HUES64 (cell line): ENCODE results near the gene TEKT2.

ENCODE experiments used
- H3K27ac ChIP-seq: 2 replicates; pipeline ENCODE4 v1.7.0; 2013; ENCODE audit warnings: low read depth, low read length, inconsistent platforms
- H3K27me3 ChIP-seq: 2 replicates; pipeline ENCODE4 v1.6.1; 2013; ENCODE audit warnings: mild to moderate bottlenecking, low read length; ENCODE audit not compliant: insufficient read depth
- H3K36me3 ChIP-seq: 2 replicates; pipeline ENCODE4 v1.6.1; 2013; ENCODE audit warnings: mild to moderate bottlenecking, low read length; ENCODE audit not compliant: insufficient read depth
- H3K4me1 ChIP-seq: 2 replicates; pipeline ENCODE4 v1.6.1; 2013; ENCODE audit warnings: mild to moderate bottlenecking, low read length, moderate library complexity; ENCODE audit not compliant: insufficient read depth
- H3K4me3 ChIP-seq: 2 replicates; pipeline ENCODE4 v1.5.1; 2013; ENCODE audit warnings: mild to moderate bottlenecking, low read length, moderate library complexity
- H3K9ac ChIP-seq: 2 replicates; pipeline ENCODE4 v1.6.1; 2013; ENCODE audit warnings: mild to moderate bottlenecking, low read depth, low read length
- H3K9me3 ChIP-seq: 2 replicates; pipeline ENCODE4 v1.6.1; 2013; ENCODE audit warnings: low read depth, low read length; ENCODE audit not compliant: insufficient read depth
- WGBS: fragments of 150-250, 120-280 bp; methylation state at CpG from one replicate; pipeline ENCODE4 v1.1.7; 2013; ENCODE audit warnings: missing lambda C conversion rate; 5-methylcytosine and 5-hydroxymethylcytosine counted together

Gene TEKT2

GRCh38 chr1:36122062-36123030, 38.5 kb downstream of the TEKT2 start:
- H3K36me3 ChIP-seq: no peaks in the 10 kb centered on the region
- H3K9me3 ChIP-seq: no peaks in the 10 kb centered on the region
- 85% methylated on average over 12 of the region's 12 CpGs for WGBS
- no peaks in the 10 kb centered on the region for H3K4me1 ChIP-seq
- no peak overlapping the region for H3K27ac ChIP-seq
- H3K4me3 ChIP-seq: no peak overlapping the region
- peaks cover 42% of the 10 kb centered on the region for H3K27me3 ChIP-seq
- no peak overlapping the region for H3K9ac ChIP-seq

GRCh38 chr1:36123356-36123755, 39.5 kb downstream of the TEKT2 start:
- Histone ChIP-seq H3K27me3 (peaks cover 42% of the 10 kb centered on the region), H3K9ac (no peak overlapping the region), H3K4me3 (no peak overlapping the region), H3K36me3 (no peaks in the 10 kb centered on the region), H3K4me1 (no peaks in the 10 kb centered on the region), H3K27ac (no peak overlapping the region), H3K9me3 (no peaks in the 10 kb centered on the region)
- 84% methylated on average over 8 of the region's 8 CpGs for WGBS

GRCh38 chr1:36124404-36125128, 40.7 kb downstream of the TEKT2 start:
- WGBS: 13% methylated on average over 41 of the region's 42 CpGs
- Histone ChIP-seq H3K4me1 (no peaks in the 10 kb centered on the region), H3K9me3 (no peaks in the 10 kb centered on the region), H3K27ac (no peak overlapping the region), H3K4me3 (peak overlapping the region; percentile 46), H3K36me3 (no peaks in the 10 kb centered on the region), H3K27me3 (peaks cover 42% of the 10 kb centered on the region), H3K9ac (no peak overlapping the region)

- 15% methylated on average over 77 of the region's 77 CpGs for WGBS
Observed at GRCh38 chr1:36125129-36125991, 41.5 kb downstream of the TEKT2 start, which contains the start of gene COL8A2. COL8A2 (minus strand) TSS chr1:36125222; CDS start chr1:36100242, 24,980 bp downstream.

GRCh38 chr1:36126005-36126716, 42.3 kb downstream of the TEKT2 start:
- no peak overlapping the region for H3K27ac ChIP-seq
- H3K9ac ChIP-seq: no peak overlapping the region
- WGBS: 82% methylated on average over 21 of the region's 21 CpGs
- no peak overlapping the region for H3K4me3 ChIP-seq
- no peaks in the 10 kb centered on the region for H3K9me3 ChIP-seq
- peaks cover 42% of the 10 kb centered on the region for H3K27me3 ChIP-seq
- H3K36me3 ChIP-seq: no peaks in the 10 kb centered on the region
- no peaks in the 10 kb centered on the region for H3K4me1 ChIP-seq

More at GRCh38 chr1:36125129-36125991, 41.5 kb downstream of the TEKT2 start, which contains the start of gene COL8A2:
- H3K27ac ChIP-seq: no peak within 1 kb of the TSS
- H3K9ac ChIP-seq: no peak within 1 kb of the TSS
- H3K4me1 ChIP-seq: no peaks in the 10 kb centered on the region
- no peaks in the 10 kb centered on the region for H3K9me3 ChIP-seq
- peaks cover 42% of the 10 kb centered on the region for H3K27me3 ChIP-seq
- peak within 1 kb of the TSS; percentile 46 for H3K4me3 ChIP-seq
- H3K36me3 ChIP-seq: no peaks in the 10 kb centered on the region

GRCh38 chr1:36126797-36127500, 43.1 kb downstream of the TEKT2 start:
- Histone ChIP-seq H3K9ac (no peak overlapping the region), H3K36me3 (no peaks in the 10 kb centered on the region), H3K4me1 (no peaks in the 10 kb centered on the region), H3K9me3 (no peaks in the 10 kb centered on the region), H3K4me3 (no peak overlapping the region), H3K27ac (no peak overlapping the region), H3K27me3 (peaks cover 42% of the 10 kb centered on the region)
- 90% methylated on average over 7 of the region's 7 CpGs for WGBS

GRCh38 chr1:36128126-36128904, 44.4 kb downstream of the TEKT2 start:
- no peak overlapping the region for H3K4me3 ChIP-seq
- peaks cover 32% of the 10 kb centered on the region for H3K27me3 ChIP-seq
- H3K36me3 ChIP-seq: no peaks in the 10 kb centered on the region
- WGBS: 86% methylated on average over 11 of the region's 11 CpGs
- H3K9me3 ChIP-seq: no peaks in the 10 kb centered on the region
- H3K4me1 ChIP-seq: no peaks in the 10 kb centered on the region
- H3K27ac ChIP-seq: no peak overlapping the region
- H3K9ac ChIP-seq: no peak overlapping the region

GRCh38 chr1:36128905-36129206, 45.0 kb downstream of the TEKT2 start:
- Histone ChIP-seq H3K27me3 (peaks cover 27% of the 10 kb centered on the region), H3K4me1 (no peaks in the 10 kb centered on the region), H3K9ac (no peak overlapping the region), H3K27ac (no peak overlapping the region), H3K9me3 (no peaks in the 10 kb centered on the region), H3K36me3 (no peaks in the 10 kb centered on the region), H3K4me3 (no peak overlapping the region)
- WGBS: 91% methylated on average over 3 of the region's 3 CpGs

- H3K27me3 ChIP-seq: no peaks in the 10 kb centered on the region
- WGBS: 87% methylated on average over 3 of the region's 3 CpGs
- no peak overlapping the region for H3K27ac ChIP-seq
- peaks cover 4% of the 10 kb centered on the region; the same call in 1 of the 2 replicates for H3K36me3 ChIP-seq
- H3K4me1 ChIP-seq: peaks cover 4% of the 10 kb centered on the region; the same call in 1 of the 2 replicates
- no peaks in the 10 kb centered on the region for H3K9me3 ChIP-seq
- no peak overlapping the region for H3K9ac ChIP-seq
- H3K4me3 ChIP-seq: no peak overlapping the region
Observed at GRCh38 chr1:36132029-36132428, 48.1 kb downstream of the TEKT2 start.
